OCI-LY7 (cell line): ENCODE measurements around the gene LRRC23. TPM values are rescaled to one million over a fixed set of nuclear protein-coding genes. Genes with fewer than 3 reads are reported as not detected.
A peak's percentile ranks its signal among the peaks of the same experiment; 100 is the strongest.

Experiments used
- BruUV-seq: library from RNA; stranded (reverse); fragments of 400-500 nt; replicated peaks from 2 replicates; lab custom pipeline; 2021; lab: Mats Ljungman, UMichigan
- CTCF ChIA-PET: fragments of 300-600 bp; sonication (Branson Sonifier 250); formaldehyde crosslinking; loops from one replicate; lab custom pipeline; 2022; ENCODE audit warnings: antibody characterized with exemption; ENCODE audit not compliant: unreplicated experiment; lab: Charles Lee
- POLR2A ChIA-PET: fragments of 300-600 bp; sonication (Branson Sonifier 250); formaldehyde crosslinking; loops from one replicate; lab custom pipeline; 2022; ENCODE audit warnings: antibody characterized with exemption; lab: Charles Lee
- DNase-seq: peaks from one replicate; pipeline ENCODE4 v3.0.0-alpha.2; 2015; ENCODE audit warnings: low spot score
- H2AFZ ChIP-seq: fragments of 200-600 bp; sonication (generic), shearing (Covaris generic); 2 replicates; pipeline ENCODE4 v1.6.1; 2014; ENCODE audit warnings: mild to moderate bottlenecking, antibody characterized with exemption, low read length, moderate library complexity
- H3K27ac ChIP-seq: fragments of 200-600 bp; sonication (generic); 2 replicates; pipeline ENCODE4 v1.5.1; 2014; ENCODE audit warnings: mixed run types, low read depth, mild to moderate bottlenecking, moderate library complexity, low read length, inconsistent platforms; ENCODE audit not compliant: poor library complexity, severe bottlenecking
- H3K36me3 ChIP-seq: fragments of 200-600 bp; sonication (generic); 2 replicates; pipeline ENCODE4 v1.6.1; 2014; ENCODE audit warnings: mild to moderate bottlenecking, antibody characterized with exemption, low read length, moderate library complexity, mixed read lengths; ENCODE audit not compliant: insufficient read depth
- H3K4me1 ChIP-seq: fragments of 200-600 bp; sonication (generic); 2 replicates; pipeline ENCODE4 v1.5.1; 2014; ENCODE audit warnings: mild to moderate bottlenecking, low read length; ENCODE audit not compliant: insufficient read depth, poor library complexity, severe bottlenecking
- H3K4me2 ChIP-seq: fragments of 200-600 bp; sonication (generic); 2 replicates; pipeline ENCODE4 v1.6.1; 2014; ENCODE audit warnings: mild to moderate bottlenecking, low read length
- H3K4me3 ChIP-seq: fragments of 200-600 bp; sonication (generic); 2 replicates; pipeline ENCODE4 v1.5.1; 2014; ENCODE audit warnings: mild to moderate bottlenecking, low read depth, low read length; ENCODE audit not compliant: poor library complexity, severe bottlenecking
- H3K79me2 ChIP-seq: fragments of 200-600 bp; sonication (generic); 2 replicates; pipeline ENCODE4 v1.6.1; 2016; ENCODE audit warnings: low read depth, mild to moderate bottlenecking, low read length, moderate library complexity, mixed read lengths; ENCODE audit not compliant: insufficient read depth
- H3K9me2 ChIP-seq: fragments of 200-600 bp; sonication (generic); 2 replicates; pipeline ENCODE4 v1.6.1; 2016; ENCODE audit warnings: mild to moderate bottlenecking, low read length, mixed read lengths; ENCODE audit not compliant: insufficient read depth
- H3K9me3 ChIP-seq: fragments of 200-600 bp; sonication (generic); 2 replicates; pipeline ENCODE4 v1.6.1; 2014; ENCODE audit warnings: mild to moderate bottlenecking, mixed run types, low read length, mixed read lengths
- H4K20me1 ChIP-seq: fragments of 200-600 bp; sonication (generic); 2 replicates; pipeline ENCODE4 v1.6.1; 2014; ENCODE audit warnings: mild to moderate bottlenecking, antibody characterized with exemption, low read length, moderate library complexity, mixed read lengths; ENCODE audit not compliant: insufficient read depth
- EZH2phosphoT487 ChIP-seq: fragments of 200-600 bp; sonication (generic); IDR thresholded peaks from 2 replicates; pipeline ENCODE4 v1.6.1; 2018; ENCODE audit warnings: low read depth, borderline replicate concordance, mild to moderate bottlenecking, mixed run types, antibody characterized with exemption, low read length, moderate library complexity, mixed read lengths
- intact Hi-C: fragments of 100-400 bp; cut with micrococcal nuclease; formaldehyde crosslinking; loops from one replicate; pipeline ENCODE4 v1.10.0; 2022; ENCODE audit not compliant: unreplicated experiment
- total RNA-seq, 2 experiments: library from RNA; depleted of rRNA in 1 of 2; stranded (reverse); fragments of >200 nt in 1 of 2; shearing (Covaris generic) in 1 of 2; gene quantifications; 2 replicates each; pipeline ENCODE4 v1.2.3, GENCODE V29; 2014 to 2022
- TF ChIP-seq, protein P1 (sequence below): fragments of 200-600 bp; sonication (generic); conservative IDR thresholded peaks from 2 replicates; pipeline ENCODE4 v1.5.1; 2014; ENCODE audit warnings: mild to moderate bottlenecking, antibody characterized with exemption, low read length, moderate library complexity, mixed read lengths

The LRRC23 gene
- total RNA-seq, 2 experiments from 2014 or later: 17.7 to 19.8 TPM

DNA sequence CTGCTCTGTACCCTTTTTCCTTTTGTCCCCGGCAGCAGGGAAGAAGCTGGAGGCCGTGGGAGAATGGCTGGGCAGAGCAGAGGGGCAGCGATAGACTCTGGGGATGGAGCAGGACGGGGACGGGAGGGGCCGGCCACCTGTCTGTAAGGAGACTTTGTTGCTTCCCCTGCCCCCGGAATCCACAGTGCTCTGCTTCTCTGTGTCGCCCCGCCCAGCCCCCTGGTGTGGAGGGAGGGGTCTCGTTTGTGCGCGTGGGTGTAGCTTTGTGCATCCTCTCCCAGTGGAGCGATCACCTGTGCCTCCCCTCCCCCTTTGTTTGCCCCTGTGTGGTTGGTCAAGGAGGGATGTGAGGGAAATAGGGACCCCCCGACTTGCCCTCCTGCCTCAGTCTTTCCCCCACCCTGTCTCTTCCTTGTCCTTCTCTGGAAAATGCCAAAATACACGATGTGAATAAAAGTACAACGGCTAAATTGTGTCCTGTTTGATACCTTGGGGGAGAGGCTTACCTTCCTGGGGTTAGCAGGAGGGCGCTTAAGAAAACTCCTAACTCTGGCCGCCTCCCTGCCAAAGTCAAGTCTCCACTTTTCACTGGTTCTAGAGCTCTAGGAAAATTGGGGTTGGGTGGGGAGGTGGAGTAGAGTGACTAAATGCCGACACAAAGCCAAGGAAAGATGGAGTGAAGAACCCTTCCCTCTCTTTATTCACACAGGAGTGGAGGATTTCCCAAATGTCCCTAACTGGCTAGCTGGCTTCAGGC lies 38.3 kb upstream of the LRRC23 start:
- no peak for DNase-seq
- intact Hi-C loops: loop anchor here (5.0 kb wide), 1 partner anchor 226 kb away; the partner anchor contains the start of gene C1R
- peak overlapping the region; percentile 100 for H3K4me2 ChIP-seq
- peaks cover 81% of the 10 kb centered on the region for H3K36me3 ChIP-seq
- POLR2A ChIA-PET: interaction anchor here (0.6 to 6.0 kb wide), 8 partner anchors 9 to 1483 kb away, joined by 3 to 60 read pairs (median 4); partner anchors contain the start of genes CDCA3, GNB3 and USP5
- no peak overlapping the region for H2AFZ ChIP-seq
- 0 out of 2 replicates have a peak, but pooled peaks cover 6% of the 10 kb centered on the region for H4K20me1 ChIP-seq
- BruUV-seq: no TSS peak
- TF ChIP-seq EZH2phosphoT487: no peak
- TF ChIP-seq, protein P1, sequence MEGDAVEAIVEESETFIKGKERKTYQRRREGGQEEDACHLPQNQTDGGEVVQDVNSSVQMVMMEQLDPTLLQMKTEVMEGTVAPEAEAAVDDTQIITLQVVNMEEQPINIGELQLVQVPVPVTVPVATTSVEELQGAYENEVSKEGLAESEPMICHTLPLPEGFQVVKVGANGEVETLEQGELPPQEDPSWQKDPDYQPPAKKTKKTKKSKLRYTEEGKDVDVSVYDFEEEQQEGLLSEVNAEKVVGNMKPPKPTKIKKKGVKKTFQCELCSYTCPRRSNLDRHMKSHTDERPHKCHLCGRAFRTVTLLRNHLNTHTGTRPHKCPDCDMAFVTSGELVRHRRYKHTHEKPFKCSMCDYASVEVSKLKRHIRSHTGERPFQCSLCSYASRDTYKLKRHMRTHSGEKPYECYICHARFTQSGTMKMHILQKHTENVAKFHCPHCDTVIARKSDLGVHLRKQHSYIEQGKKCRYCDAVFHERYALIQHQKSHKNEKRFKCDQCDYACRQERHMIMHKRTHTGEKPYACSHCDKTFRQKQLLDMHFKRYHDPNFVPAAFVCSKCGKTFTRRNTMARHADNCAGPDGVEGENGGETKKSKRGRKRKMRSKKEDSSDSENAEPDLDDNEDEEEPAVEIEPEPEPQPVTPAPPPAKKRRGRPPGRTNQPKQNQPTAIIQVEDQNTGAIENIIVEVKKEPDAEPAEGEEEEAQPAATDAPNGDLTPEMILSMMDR: no peak
- peak overlapping the region; percentile 93 for H3K4me3 ChIP-seq
- H3K4me1 ChIP-seq: peaks cover 41% of the 10 kb centered on the region
- no peak overlapping the region for H3K27ac ChIP-seq
- no peaks in the 10 kb centered on the region for H3K9me2 ChIP-seq
- H3K9me3 ChIP-seq: no peaks in the 10 kb centered on the region
- H3K79me2 ChIP-seq: peaks cover 14% of the 10 kb centered on the region; the same call in 1 of the 2 replicates
- CTCF ChIA-PET: interaction anchor here (0.5 to 2.0 kb wide), 4 partner anchors 14 to 142 kb away, joined by 3 to 7 read pairs (median 5); partner anchors contain the start of gene USP5

GRCh38 chr12:6866920-6867412 lies 37.7 kb upstream of the LRRC23 start:
- ChIA-PET POLR2A (interaction anchor here (0.6 to 6.0 kb wide), 9 partner anchors 8 to 1483 kb away, joined by 3 to 60 read pairs (median 4); partner anchors contain the start of genes CDCA3, GNB3 and USP5), CTCF (interaction anchor here (0.5 to 2.0 kb wide), 4 partner anchors 14 to 143 kb away, joined by 3 to 7 read pairs (median 5); partner anchors contain the start of gene USP5)
- no peak for TF ChIP-seq EZH2phosphoT487
- TF ChIP-seq, protein P1: no peak
- H3K4me2 ChIP-seq: peak overlapping the region; percentile 100
- H3K27ac ChIP-seq: no peak overlapping the region
- H2AFZ ChIP-seq: no peak overlapping the region
- no peaks in the 10 kb centered on the region for H3K9me3 ChIP-seq
- BruUV-seq: no TSS peak
- peaks cover 16% of the 10 kb centered on the region; the same call in 1 of the 2 replicates for H3K79me2 ChIP-seq
- DNase-seq: no peak
- H3K4me3 ChIP-seq: peak overlapping the region; percentile 93
- peaks cover 81% of the 10 kb centered on the region for H3K36me3 ChIP-seq
- H3K9me2 ChIP-seq: no peaks in the 10 kb centered on the region
- intact Hi-C loops: loop anchor here (1.0 to 5.0 kb wide), 2 partner anchors 15 to 225 kb away; partner anchors contain the start of genes C1R and USP5
- peaks cover 47% of the 10 kb centered on the region for H3K4me1 ChIP-seq
- 0 out of 2 replicates have a peak, but pooled peaks cover 8% of the 10 kb centered on the region for H4K20me1 ChIP-seq
